Activated CD8-positive, alpha-beta memory T cell treated with anti-CD3 and anti-CD28 coated beads, Interleukin-2, amount 50 U/mL, for 1 hour (primary cell): ENCODE measurements around the gene IRX6.

Experiments used
- DNase-seq: peaks from one replicate; pipeline ENCODE4 v3.0.0-alpha.2; 2020; ENCODE audit errors: extremely low read depth

IRX6 gene

DNA sequence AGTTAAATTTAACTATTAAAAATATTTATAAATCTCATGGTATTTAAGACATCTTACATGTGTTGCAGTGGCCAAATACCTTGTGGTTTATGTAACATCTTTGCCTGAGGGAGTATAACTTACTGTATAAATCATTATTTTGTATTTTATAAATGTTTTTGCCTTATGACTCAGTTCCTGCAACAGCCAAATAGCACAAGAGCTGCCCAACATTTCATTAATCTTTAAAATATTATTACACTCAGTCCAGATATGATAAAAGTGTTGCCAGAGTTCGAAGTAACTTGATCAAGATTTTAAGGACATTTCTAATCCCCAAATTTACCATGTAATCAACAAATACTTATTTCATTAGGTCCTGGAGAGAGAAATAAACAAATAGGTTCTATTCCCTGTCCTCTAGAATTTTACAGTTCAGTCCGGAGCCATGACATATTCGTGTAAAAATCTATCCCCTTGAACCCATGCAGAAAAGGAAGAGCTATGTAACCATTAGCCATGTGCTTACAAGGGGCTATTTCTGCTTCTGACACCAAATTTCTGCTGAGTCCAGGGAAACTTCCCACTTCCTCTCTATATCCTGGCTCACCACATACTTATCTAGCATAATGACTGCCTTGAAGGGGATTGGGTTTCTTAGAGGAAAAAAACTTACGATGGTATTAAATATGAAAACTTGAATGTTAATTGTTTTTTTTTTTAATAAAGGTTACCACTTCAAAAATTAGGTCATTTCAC, 44.0 kb downstream of the IRX6 start:
- DNase-seq, result no peak

DNA sequence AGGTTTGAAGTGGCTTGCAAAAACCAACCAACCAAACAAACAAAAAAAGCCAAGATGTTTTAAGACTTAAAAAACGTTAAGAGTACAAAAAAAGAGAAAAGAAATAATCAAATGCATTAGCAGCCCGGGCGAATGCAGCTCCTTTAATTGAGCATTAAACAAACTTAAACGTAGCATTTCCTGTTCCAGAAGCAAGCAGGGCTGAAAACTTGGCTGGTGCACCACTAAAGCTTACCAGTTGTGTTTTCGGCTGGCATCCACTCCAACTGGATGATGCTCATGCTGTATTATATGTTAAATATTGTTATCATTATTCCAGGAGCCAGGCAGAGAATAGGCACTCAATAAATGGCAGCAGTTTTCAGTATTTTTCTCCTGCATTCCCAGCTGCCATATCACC, 45.1 kb downstream of the IRX6 start:
- no peak for DNase-seq

DNA sequence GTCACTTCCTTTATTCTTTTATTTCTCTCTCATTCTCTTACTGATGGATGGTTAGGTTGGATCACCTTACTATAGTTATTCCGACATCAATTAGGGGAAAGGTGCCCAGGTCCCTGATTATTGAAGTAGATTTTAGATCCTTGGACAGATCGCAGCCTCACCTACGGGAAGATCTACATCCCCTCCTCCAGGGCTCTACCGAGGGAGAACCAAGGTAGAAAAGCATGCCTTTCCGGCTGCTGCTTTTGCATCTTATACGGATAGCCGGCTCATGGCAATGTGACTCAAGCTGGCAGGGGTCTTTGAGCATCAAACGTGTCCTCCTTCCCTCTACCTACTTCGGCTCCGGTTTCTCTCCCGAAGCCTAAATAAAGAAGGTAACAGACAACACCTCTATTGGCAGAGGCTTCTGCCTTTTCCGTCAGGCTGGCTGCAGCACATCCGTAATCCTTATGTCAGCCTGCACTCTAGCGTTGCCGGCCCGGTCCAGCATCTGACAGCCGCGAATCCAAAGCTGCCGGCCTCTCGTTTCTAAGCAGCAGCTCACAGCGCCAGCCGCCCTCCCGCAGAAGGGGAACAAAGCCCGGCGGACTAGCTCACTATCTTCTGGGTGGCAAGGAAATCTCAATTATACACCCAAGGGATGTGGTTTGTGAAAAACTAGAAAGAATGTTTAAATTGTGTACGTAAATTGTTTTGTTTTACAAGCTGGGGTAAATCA, 46.9 kb downstream of the IRX6 start:
- no peak for DNase-seq

DNA sequence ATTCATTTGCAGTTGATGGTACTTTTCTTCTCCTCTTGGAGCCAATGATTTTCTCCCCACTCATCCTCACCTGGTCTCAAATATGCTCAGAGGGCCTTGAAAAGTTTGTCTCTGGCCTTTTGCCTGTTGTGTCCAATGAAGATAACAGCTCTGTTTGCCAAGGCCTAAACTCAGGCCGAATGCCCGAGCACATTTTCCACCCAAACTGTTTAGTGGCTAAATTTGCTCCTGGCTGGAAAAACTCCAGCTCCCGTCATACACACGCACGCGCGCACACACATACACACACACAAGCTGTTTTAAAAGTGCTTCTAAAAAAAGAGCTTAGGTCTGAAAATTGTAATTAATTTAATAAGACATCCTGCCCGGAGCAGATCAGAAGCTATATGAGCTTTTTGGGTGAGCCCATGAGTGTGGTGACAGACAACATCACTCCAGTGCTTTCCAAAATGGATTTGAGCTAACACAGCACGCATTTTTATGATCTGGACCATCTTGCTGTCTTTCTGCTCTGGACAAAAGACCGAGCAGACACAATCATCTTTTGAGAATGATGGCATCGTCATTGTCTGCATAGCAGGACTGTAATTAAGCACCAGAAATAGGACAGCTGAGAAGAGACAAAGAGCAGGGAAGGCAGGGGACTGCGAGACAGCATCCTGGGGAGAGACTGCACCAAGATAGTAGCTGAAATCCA, 48.9 kb downstream of the IRX6 start:
- no peak for DNase-seq

DNA sequence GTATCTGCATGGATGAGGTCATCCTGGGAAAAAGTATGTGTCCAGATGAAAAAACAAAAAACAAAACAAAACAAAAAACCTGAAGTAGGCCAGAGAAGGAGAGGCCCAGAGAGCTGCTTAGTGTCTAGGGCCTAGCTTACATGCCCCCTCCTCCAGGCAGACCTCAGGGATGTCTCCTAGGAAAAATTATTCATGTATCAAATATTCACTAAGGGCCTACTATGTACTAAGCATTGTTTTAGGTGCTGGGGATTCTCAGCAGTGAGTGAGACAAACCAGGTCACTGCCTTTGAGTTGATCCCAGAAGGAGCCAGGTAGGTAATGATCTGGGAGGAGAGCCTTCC, 49.5 kb downstream of the IRX6 start:
- no peak for DNase-seq

DNA sequence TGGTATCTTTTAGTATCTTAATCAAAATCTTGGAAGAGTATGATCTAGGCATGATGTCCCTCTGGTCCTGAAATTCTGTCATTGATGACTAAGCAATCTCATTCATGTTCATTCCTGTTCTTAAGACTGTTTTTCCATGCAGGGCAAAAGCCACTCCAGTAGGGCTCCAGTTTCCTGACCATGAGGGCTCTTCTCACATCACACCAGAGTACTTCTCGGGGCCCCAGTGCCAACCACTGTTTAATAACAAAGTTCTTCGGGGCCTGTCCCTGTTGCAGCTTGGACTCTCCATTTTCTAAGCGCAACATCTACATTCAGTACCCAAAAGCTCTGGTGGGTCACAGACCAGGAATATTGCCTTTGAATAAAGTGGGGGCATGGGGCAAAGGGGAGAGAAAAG, 52.0 kb downstream of the IRX6 start:
- DNase-seq, result no peak

DNA sequence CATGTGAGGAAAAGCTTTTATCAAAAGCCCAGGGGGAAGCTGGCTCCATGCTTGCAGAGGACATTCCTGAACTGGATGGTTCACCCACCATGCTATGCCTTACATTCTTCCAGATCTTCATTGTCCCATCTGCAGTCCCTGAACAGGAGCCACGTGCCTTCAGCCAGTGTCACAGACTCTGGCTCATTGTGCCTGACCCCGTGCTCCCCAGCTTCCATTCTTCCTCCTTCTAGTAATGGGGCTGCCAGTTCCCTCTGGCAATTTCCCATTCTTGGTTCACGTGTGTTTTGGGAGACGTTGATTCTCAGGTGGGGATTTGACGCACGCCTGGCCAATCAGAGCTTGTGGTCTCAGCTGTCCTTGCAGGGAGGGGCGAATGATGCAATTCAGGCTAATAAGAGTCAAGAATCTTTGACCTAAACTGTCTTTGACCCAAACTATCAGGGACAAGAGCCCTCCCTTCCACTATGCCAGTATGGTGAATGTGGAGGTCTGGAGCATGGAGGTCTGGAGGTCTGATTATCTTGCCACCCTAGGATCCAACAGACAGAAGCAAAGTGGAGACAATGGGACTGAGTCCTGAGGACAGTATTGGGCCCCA, 52.7 kb downstream of the IRX6 start:
- no peak for DNase-seq

DNA sequence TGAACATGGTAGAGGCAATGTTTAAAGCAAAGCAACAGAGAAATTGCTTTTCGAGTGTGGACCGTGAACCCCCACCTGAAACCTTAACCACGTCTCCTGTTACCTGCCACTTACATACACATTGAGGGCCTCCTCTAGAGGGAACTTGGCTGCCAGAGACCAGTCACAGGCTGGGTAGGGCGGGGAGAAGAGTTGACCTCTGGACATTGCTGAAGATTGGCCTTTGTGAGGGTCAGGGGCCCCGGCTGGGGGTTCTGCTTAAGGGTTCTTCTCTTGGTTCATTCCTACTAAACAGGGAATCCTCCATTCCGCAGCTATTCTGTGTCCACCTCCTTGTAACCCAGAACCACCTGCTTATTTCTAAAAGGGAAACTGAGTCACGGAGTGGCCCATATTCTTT, 53.8 kb downstream of the IRX6 start:
- no peak for DNase-seq

DNA sequence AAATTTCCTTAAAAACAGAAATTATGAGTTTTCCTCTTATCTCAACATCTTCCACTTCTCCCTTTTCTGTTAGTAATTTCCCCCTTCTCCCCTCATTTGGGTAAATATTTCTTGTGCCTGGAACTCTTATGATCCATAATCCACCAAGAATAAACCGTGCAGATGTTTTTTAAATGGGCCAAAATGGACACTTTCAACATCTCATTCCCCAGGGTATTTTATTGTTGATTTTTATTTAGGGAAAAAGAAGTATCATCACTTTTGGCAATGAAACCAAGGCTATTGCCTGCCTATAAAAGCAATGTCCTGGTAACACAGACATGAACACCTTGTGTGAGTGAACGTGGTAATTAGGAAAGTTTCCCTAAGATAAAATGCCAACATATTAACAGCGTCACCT, 54.6 kb downstream of the IRX6 start:
- DNase-seq, result no peak

DNA sequence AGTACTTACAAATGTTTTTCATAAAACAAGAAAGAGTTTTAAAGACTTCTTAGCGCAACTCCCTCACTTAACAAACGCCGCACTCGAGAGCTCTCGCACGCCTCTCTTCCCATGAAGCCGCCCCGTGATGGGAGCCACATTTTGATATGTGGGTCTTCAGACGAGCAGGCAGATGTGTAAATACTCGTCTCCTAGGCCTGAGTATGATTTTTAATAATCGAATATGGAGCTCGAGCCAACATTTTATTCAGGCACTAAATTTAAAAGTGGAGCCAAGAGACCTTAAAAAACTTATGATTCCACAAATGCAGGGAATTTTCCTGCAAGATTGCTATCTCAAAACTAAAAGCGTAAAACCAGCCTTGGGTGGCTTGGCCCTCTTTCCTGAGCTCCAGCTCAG, 55.4 kb downstream of the IRX6 start:
- no peak for DNase-seq

DNA sequence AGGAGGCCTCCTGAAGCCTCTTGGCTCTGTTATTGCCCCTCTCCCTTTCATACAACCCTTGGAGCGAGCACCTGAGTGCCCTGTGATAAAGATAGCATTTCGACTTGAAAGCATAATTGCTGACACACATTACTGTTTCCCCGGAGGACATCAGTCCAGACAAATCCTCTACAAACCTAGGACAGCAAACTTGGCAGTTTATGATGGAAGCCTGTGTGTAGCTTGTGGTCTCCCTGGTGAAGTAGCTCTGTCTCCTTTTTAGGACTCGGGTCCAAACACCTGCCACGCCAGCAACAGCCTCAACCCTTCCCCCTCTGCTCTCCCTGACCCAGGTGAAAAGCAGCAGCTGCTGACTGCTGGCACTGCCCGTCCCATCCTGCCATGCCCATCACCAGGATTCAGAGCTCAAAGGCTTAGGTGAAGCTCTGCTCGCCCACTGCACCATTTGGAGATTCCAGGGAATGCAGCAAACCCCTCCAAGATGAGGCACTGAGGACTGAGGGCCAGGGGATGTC, 55.9 kb downstream of the IRX6 start:
- DNase-seq, result no peak
